Keratinocyte (primary cell): ENCODE data around the gene PRPF8.

Experiments
- EZH2 ChIP-seq: IDR thresholded peaks from one replicate; pipeline ENCODE4 v1.6.1; 2012; ENCODE audit warnings: inconsistent platforms, mild to moderate bottlenecking, low read length, moderate library complexity
- TF ChIP-seq, protein P1 (sequence below), 3 experiments: IDR thresholded peaks in 1 of 3; conservative IDR thresholded peaks in 1 of 3; optimal IDR thresholded peaks in 1 of 3; 2 replicates in 2 of 3; 3 replicates in 1 of 3; pipeline versions ENCODE3 to v1.5.1; 2011; ENCODE audit warnings: low read length in 3 of 3, mild to moderate bottlenecking in 3 of 3, moderate library complexity in 2 of 3, control low read depth in 1 of 3, inconsistent platforms in 1 of 3; ENCODE audit not compliant: insufficient read depth in 2 of 3; ENCODE audit errors: extremely low read depth in 1 of 3

DNA sequence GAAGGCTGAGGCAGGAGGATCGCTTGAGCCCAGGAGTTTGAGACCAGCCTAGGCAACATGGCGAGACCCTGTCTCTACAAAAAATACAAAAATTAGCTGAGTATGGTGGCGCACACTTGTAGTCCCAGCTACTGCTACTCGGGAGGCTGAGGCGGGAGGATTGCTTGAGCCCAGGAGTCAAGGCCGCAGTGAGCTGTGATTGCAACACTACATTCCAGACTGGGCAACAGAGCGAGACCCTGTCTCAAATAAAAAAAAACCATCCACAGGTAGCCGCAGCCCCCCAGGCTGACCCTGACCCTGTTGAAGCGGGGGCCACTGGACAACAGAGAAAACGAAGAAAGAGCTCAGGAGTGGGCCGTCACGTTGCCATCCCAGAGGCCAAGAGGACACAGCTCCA, 60.0 kb downstream of the PRPF8 start:
- TF ChIP-seq, protein P1, sequence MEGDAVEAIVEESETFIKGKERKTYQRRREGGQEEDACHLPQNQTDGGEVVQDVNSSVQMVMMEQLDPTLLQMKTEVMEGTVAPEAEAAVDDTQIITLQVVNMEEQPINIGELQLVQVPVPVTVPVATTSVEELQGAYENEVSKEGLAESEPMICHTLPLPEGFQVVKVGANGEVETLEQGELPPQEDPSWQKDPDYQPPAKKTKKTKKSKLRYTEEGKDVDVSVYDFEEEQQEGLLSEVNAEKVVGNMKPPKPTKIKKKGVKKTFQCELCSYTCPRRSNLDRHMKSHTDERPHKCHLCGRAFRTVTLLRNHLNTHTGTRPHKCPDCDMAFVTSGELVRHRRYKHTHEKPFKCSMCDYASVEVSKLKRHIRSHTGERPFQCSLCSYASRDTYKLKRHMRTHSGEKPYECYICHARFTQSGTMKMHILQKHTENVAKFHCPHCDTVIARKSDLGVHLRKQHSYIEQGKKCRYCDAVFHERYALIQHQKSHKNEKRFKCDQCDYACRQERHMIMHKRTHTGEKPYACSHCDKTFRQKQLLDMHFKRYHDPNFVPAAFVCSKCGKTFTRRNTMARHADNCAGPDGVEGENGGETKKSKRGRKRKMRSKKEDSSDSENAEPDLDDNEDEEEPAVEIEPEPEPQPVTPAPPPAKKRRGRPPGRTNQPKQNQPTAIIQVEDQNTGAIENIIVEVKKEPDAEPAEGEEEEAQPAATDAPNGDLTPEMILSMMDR (optimal IDR thresholded peaks at IDR 0.05 in 1 of 3, IDR thresholded peaks at IDR 0.05 in 1 of 3, conservative IDR thresholded peaks at IDR 0.05 in 1 of 3; ENCODE audit: extremely low read depth in 1 of 3, insufficient read depth in 2 of 3, low read length in 3 of 3), result no peak
- TF ChIP-seq EZH2, result no peak
